ENCODE measurements around the gene ACOT12.

Gene ACOT12

GRCh38 chr5:81286059-81286617, 107.8 kb downstream of the ACOT12 start:
- no peak for DNase-seq

- DNase-seq = no peak
Measured at GRCh38 chr5:81283976-81284375, 110.0 kb downstream of the ACOT12 start.
